Daoy (cell line): ENCODE results near the gene MARCHF5. TPM values are rescaled to one million over a fixed set of nuclear protein-coding genes. Genes with fewer than 3 reads are reported as not detected.
"Not testable (repeated sequence)": the region's sequence is repeated elsewhere in the genome, so short reads cannot be mapped to it uniquely, and the experiment has no call there.

Experiments
- DNase-seq: peaks from one replicate; pipeline ENCODE4 v3.0.0-alpha.2; 2015; ENCODE audit warnings: low read depth
- total RNA-seq: library from RNA; depleted of rRNA; stranded (reverse); fragments of >200 nt; shearing (Covaris generic); gene quantifications from 2 replicates; pipeline ENCODE4 v1.2.3, GENCODE V29; 2014

MARCHF5 gene
- total RNA-seq, 1 experiment from 2014 or later, result 10.3 TPM

- no peak for DNase-seq
These were observed 14.4 kb downstream of the MARCHF5 start for GRCh38 chr10:92305133-92306072.

GRCh38 chr10:92309272-92309671 lies 18.3 kb downstream of the MARCHF5 start:
- DNase-seq, result no peak

- DNase-seq, result no peak
These were observed 22.8 kb downstream of the MARCHF5 start for GRCh38 chr10:92313750-92314149.

- DNase-seq, result no peak
These were observed 25.6 kb downstream of the MARCHF5 start for GRCh38 chr10:92316610-92317009.

- no peak for DNase-seq
These were observed 32.1 kb downstream of the MARCHF5 start for GRCh38 chr10:92323079-92323478.

- no peak for DNase-seq
These were observed 36.8 kb downstream of the MARCHF5 start for GRCh38 chr10:92327445-92328433.

GRCh38 chr10:92328993-92329392 lies 38.0 kb downstream of the MARCHF5 start:
- DNase-seq, result no peak

- DNase-seq, result not testable (repeated sequence)
These were observed 39.0 kb downstream of the MARCHF5 start for GRCh38 chr10:92329927-92330326.

GRCh38 chr10:92342796-92343195 lies 51.8 kb downstream of the MARCHF5 start:
- no peak for DNase-seq

- DNase-seq, result not testable (repeated sequence)
These were observed 54.6 kb downstream of the MARCHF5 start for GRCh38 chr10:92345575-92345974.

- not testable (repeated sequence) for DNase-seq
These were observed 56.2 kb downstream of the MARCHF5 start for GRCh38 chr10:92347035-92347676.

- no peak for DNase-seq
These were observed 59.4 kb downstream of the MARCHF5 start for GRCh38 chr10:92350411-92350810.

- DNase-seq, result no peak
These were observed 63.6 kb downstream of the MARCHF5 start for GRCh38 chr10:92354587-92354986.

- no peak for DNase-seq
These were observed 65.1 kb downstream of the MARCHF5 start for GRCh38 chr10:92356041-92356440.

GRCh38 chr10:92363498-92363897 lies 72.5 kb downstream of the MARCHF5 start:
- no peak for DNase-seq

- DNase-seq, result no peak
These were observed 75.5 kb downstream of the MARCHF5 start for GRCh38 chr10:92366412-92367021.

- DNase-seq, result no peak
These were observed 87.0 kb downstream of the MARCHF5 start for GRCh38 chr10:92377962-92378361.

- no peak for DNase-seq
These were observed 90.6 kb downstream of the MARCHF5 start for GRCh38 chr10:92381543-92381954.

GRCh38 chr10:92382631-92383030 lies 91.7 kb downstream of the MARCHF5 start:
- DNase-seq, result no peak

- no peak for DNase-seq
These were observed 93.8 kb downstream of the MARCHF5 start for GRCh38 chr10:92384741-92385140.

- no peak for DNase-seq
These were observed 94.9 kb downstream of the MARCHF5 start for GRCh38 chr10:92385831-92386230.
